Posterior vena cava (tissue), 2 donors: Measurements from ENCODE around the gene KRTAP5-4. TPM values are rescaled to one million over a fixed set of nuclear protein-coding genes. Genes with fewer than 3 reads are reported as not detected.
"Not testable (repeated sequence)": the region's sequence is repeated elsewhere in the genome, so short reads cannot be mapped to it uniquely, and the experiment has no call there.

Experiments used
- DNase-seq: peaks from one replicate; pipeline ENCODE4 v3.0.0-alpha.2; 2020; ENCODE audit warnings: low spot score
- intact Hi-C, 2 donors: fragments of 100-400 bp; cut with DNase I; formaldehyde crosslinking; loops; one replicate each; pipeline versions ENCODE4 v1.14.1 to v1.14.2; 2022 to 2023
- total RNA-seq, 2 donors: library from RNA; stranded (reverse); fragmentation: NEBNext Ultra II Directional; extraction: Animal tissue kit (Norgen Biotek cat#: 25700); gene quantifications; one replicate each; pipeline ENCODE4 v1.2.1, GENCODE V29; 2021
- donor health status: DM: yes; HTN: yes; CAD: no.
- donor health status: DM: yes; HTN: yes; CAD: no.

The KRTAP5-4 gene
- total RNA-seq, 2 donors from 2014 or later = not detected

GRCh38 chr11:1589191-1589963 lies 32.6 kb downstream of the KRTAP5-4 start:
- intact Hi-C loops = not testable (repeated sequence)
- DNase-seq = peak; percentile 64

- intact Hi-C loops = no loop called here
- DNase-seq = peak; percentile 40
Measured at GRCh38 chr11:1586699-1587098, 35.2 kb downstream of the KRTAP5-4 start.

GRCh38 chr11:1584661-1585370 lies 37.1 kb downstream of the KRTAP5-4 start, which contains the start of gene KRTAP5-1:
Gene KRTAP5-1, minus strand, starts transcription at chr11:1585283. Its CDS starts 34 bp downstream, at chr11:1585249.
- DNase-seq = peak; percentile 41
- intact Hi-C loops = not testable (repeated sequence)

GRCh38 chr11:1582909-1583308 lies 39.0 kb downstream of the KRTAP5-4 start:
- intact Hi-C loops = not testable (repeated sequence)
- DNase-seq = peak; percentile 0

GRCh38 chr11:1581976-1582375 lies 40.0 kb downstream of the KRTAP5-4 start:
- DNase-seq = peak; percentile 25
- intact Hi-C loops = no loop called here

- DNase-seq = peak; percentile 24
- intact Hi-C loops = loop anchor here in 1 of 2 donors (1.0 kb wide), 1 partner anchor 32 kb away; no protein-coding TSS in a partner anchor
Measured at GRCh38 chr11:1576825-1577224, 45.1 kb downstream of the KRTAP5-4 start.

GRCh38 chr11:1575756-1576155 lies 46.2 kb downstream of the KRTAP5-4 start:
- intact Hi-C loops = not testable (repeated sequence)
- peak; percentile 38 for DNase-seq

- no peak for DNase-seq
- intact Hi-C loops = no loop called here
Measured at GRCh38 chr11:1574933-1575242, 47.0 kb downstream of the KRTAP5-4 start.

GRCh38 chr11:1574238-1574932 lies 47.6 kb downstream of the KRTAP5-4 start:
- DNase-seq = peak; percentile 85
- intact Hi-C loops = no loop called here

GRCh38 chr11:1573903-1574237 lies 48.1 kb downstream of the KRTAP5-4 start:
- DNase-seq = no peak
- intact Hi-C loops = loop anchor here in 1 of 2 donors (2.0 kb wide), 1 partner anchor 27 kb away; no protein-coding TSS in a partner anchor

- peak; percentile 80 for DNase-seq
Measured at GRCh38 chr11:1573077-1573902, 48.6 kb downstream of the KRTAP5-4 start.

GRCh38 chr11:1572197-1573076 lies 49.5 kb downstream of the KRTAP5-4 start, which contains the start of gene DUSP8:
Gene DUSP8, minus strand, starts transcription at chr11:1572271. Its CDS starts 6,445 bp downstream, at chr11:1565826.
- intact Hi-C loops = loop anchor here in 1 of 2 donors (2.0 kb wide), 1 partner anchor 26 kb away; no protein-coding TSS in a partner anchor
- peak; percentile 96 for DNase-seq

More at GRCh38 chr11:1573077-1573902, 48.6 kb downstream of the KRTAP5-4 start:
- intact Hi-C loops = loop anchor here in 1 of 2 donors (2.0 kb wide), 1 partner anchor 26 kb away; no protein-coding TSS in a partner anchor

GRCh38 chr11:1571760-1572196 lies 50.2 kb downstream of the KRTAP5-4 start:
- intact Hi-C loops = loop anchor here in 1 of 2 donors (2.0 kb wide), 1 partner anchor 25 kb away; no protein-coding TSS in a partner anchor
- no peak for DNase-seq

Other genes with a start within 250 kb of the KRTAP5-4 start
- gene BRSK2, start 232.2 kb downstream of the KRTAP5-4 start, total RNA-seq = 1 to 10 TPM in 1 of 2 donors, under 1 TPM in 1; 0.81 to 1.0 TPM
- gene MOB2, start 135.4 kb downstream of the KRTAP5-4 start, total RNA-seq = 10 to 100 TPM; 47.5 to 57.2 TPM
- gene DUSP8, start 49.9 kb downstream of the KRTAP5-4 start, total RNA-seq = 10 to 100 TPM; 11.0 to 19.4 TPM
- not detected for gene KRTAP5-1, start 36.9 kb downstream of the KRTAP5-4 start, total RNA-seq
- not detected for gene KRTAP5-2, start 23.8 kb downstream of the KRTAP5-4 start, total RNA-seq
- not detected for gene KRTAP5-3, start 13.7 kb downstream of the KRTAP5-4 start, total RNA-seq
- gene KRTAP5-5, start 7.6 kb upstream of the KRTAP5-4 start, total RNA-seq = not detected
- gene KRTAP5-6, start 75.1 kb upstream of the KRTAP5-4 start, total RNA-seq = not detected
- 1 to 10 TPM; 1.4 to 2.4 TPM for gene IFITM10, start 128.5 kb upstream of the KRTAP5-4 start, total RNA-seq
- 100 to 1,000 TPM; 351 to 519 TPM for gene CTSD, start 141.8 kb upstream of the KRTAP5-4 start, total RNA-seq
- gene SYT8, start 212.9 kb upstream of the KRTAP5-4 start, total RNA-seq = not detected
- 1 to 10 TPM; 1.0 to 1.3 TPM for gene TNNI2, start 216.8 kb upstream of the KRTAP5-4 start, total RNA-seq
- 100 to 1,000 TPM in 1 of 2 donors, 10 to 100 TPM in 1; 39.1 to 122 TPM for gene LSP1, start 230.9 kb upstream of the KRTAP5-4 start, total RNA-seq